Muscle of leg (tissue), 11 donors: ENCODE results near the gene MKRN2OS. TPM values are rescaled to one million over a fixed set of nuclear protein-coding genes. Genes with fewer than 3 reads are reported as not detected.

Source experiments
- DNase-seq: peaks from one replicate; pipeline ENCODE4 v3.0.0; 2013
- H3K27ac ChIP-seq: one replicate; pipeline ENCODE4 v1.5.1; 2013; ENCODE audit warnings: mild to moderate bottlenecking, low read length, control low read depth
- H3K27me3 ChIP-seq: one replicate; pipeline ENCODE4 v1.6.1; 2013; ENCODE audit warnings: low read length; ENCODE audit not compliant: control insufficient read depth, insufficient read depth
- H3K36me3 ChIP-seq: one replicate; pipeline ENCODE4 v1.6.1; 2013; ENCODE audit warnings: low read length; ENCODE audit not compliant: control insufficient read depth, insufficient read depth
- H3K4me1 ChIP-seq: one replicate; pipeline ENCODE4 v1.6.1; 2013; ENCODE audit warnings: low read length; ENCODE audit not compliant: control insufficient read depth, insufficient read depth
- H3K4me3 ChIP-seq: one replicate; pipeline ENCODE4 v1.5.1; 2013; ENCODE audit warnings: low read length, control low read depth
- H3K9me3 ChIP-seq: replicated peaks from 2 replicates; pipeline ENCODE4 v1.6.1; 2013; ENCODE audit warnings: low read depth, low read length; ENCODE audit not compliant: control insufficient read depth
- WGBS: methylation state at CpG from one replicate; pipeline ENCODE4 v1.1.5; 2013; ENCODE audit warnings: missing lambda C conversion rate; ENCODE audit not compliant: insufficient coverage; 5-methylcytosine and 5-hydroxymethylcytosine counted together
- polyA plus RNA-seq, 8 donors: library from polyadenylated mRNA; unstranded; fragments of 120-200 nt; gene quantifications; one replicate each; pipeline versions ENCODE4 v1.2.1 to v1.2.3, GENCODE V29; 2013; ENCODE audit warnings: inconsistent platforms in 1 of 8, low replicate concordance in 1 of 8; ENCODE audit not compliant: insufficient read length in 8 of 8, insufficient read depth in 1 of 8
- total RNA-seq: library from RNA; stranded (reverse); fragments of 120-200 nt; gene quantifications from one replicate; pipeline ENCODE4 v1.2.4, GENCODE V29; 2013

The MKRN2OS gene
- total and polyA plus RNA-seq, 9 donors = 0.12 to 1.1 (median 0.61) TPM; not detected in 1

GRCh38 chr3:12568747-12569146, 23.4 kb upstream of the MKRN2OS start:
- H3K27ac ChIP-seq = no peak overlapping the region
- H3K4me1 ChIP-seq = no peaks in the 10 kb centered on the region

GRCh38 chr3:12566976-12567375, 21.7 kb upstream of the MKRN2OS start:
- no peak for DNase-seq
- no peaks in the 10 kb centered on the region for H3K27me3 ChIP-seq

More at GRCh38 chr3:12568747-12569146, 23.4 kb upstream of the MKRN2OS start:
- no peak for DNase-seq
- Histone ChIP-seq H3K4me3 (no peak overlapping the region), H3K36me3 (peaks cover 33% of the 10 kb centered on the region), H3K9me3 (peaks cover 6% of the 10 kb centered on the region), H3K27me3 (no peaks in the 10 kb centered on the region)
- no CpG with 5 or more reads among the region's 3 CpGs for WGBS

GRCh38 chr3:12562451-12562850, 17.2 kb upstream of the MKRN2OS start:
- H3K4me1 ChIP-seq = peaks cover 13% of the 10 kb centered on the region
- DNase-seq = no peak
- no CpG with 5 or more reads among the region's 1 CpG for WGBS
- H3K27me3 ChIP-seq = no peaks in the 10 kb centered on the region
- H3K27ac ChIP-seq = no peak overlapping the region
- H3K9me3 ChIP-seq = peaks cover 6% of the 10 kb centered on the region
- no peaks in the 10 kb centered on the region for H3K36me3 ChIP-seq
- H3K4me3 ChIP-seq = no peak overlapping the region

More at GRCh38 chr3:12566976-12567375, 21.7 kb upstream of the MKRN2OS start:
- Histone ChIP-seq H3K4me1 (peaks cover 5% of the 10 kb centered on the region), H3K36me3 (peaks cover 18% of the 10 kb centered on the region), H3K9me3 (peaks cover 6% of the 10 kb centered on the region), H3K27ac (no peak overlapping the region), H3K4me3 (no peak overlapping the region)

GRCh38 chr3:12561397-12561796, 16.1 kb upstream of the MKRN2OS start:
- Histone ChIP-seq H3K27ac (no peak overlapping the region), H3K36me3 (no peaks in the 10 kb centered on the region), H3K4me1 (peaks cover 13% of the 10 kb centered on the region), H3K27me3 (no peaks in the 10 kb centered on the region), H3K4me3 (no peak overlapping the region), H3K9me3 (peaks cover 6% of the 10 kb centered on the region)
- DNase-seq = no peak
- WGBS = no CpG with 5 or more reads among the region's 2 CpGs

GRCh38 chr3:12560505-12561190, 15.3 kb upstream of the MKRN2OS start:
- 78% methylated on average over 1 of the region's 5 CpGs for whole genome bisulfite sequencing
- H3K27ac ChIP-seq = no peak overlapping the region
- no peaks in the 10 kb centered on the region for H3K36me3 ChIP-seq
- DNase-seq = no peak
- H3K4me1 ChIP-seq = peaks cover 17% of the 10 kb centered on the region
- no peaks in the 10 kb centered on the region for H3K27me3 ChIP-seq
- H3K4me3 ChIP-seq = no peak overlapping the region
- no peaks in the 10 kb centered on the region for H3K9me3 ChIP-seq

GRCh38 chr3:12559520-12559919, 14.2 kb upstream of the MKRN2OS start:
- no peak overlapping the region for H3K27ac ChIP-seq
- peaks cover 17% of the 10 kb centered on the region for H3K4me1 ChIP-seq
- 87% methylated on average over 3 of the region's 3 CpGs for WGBS

GRCh38 chr3:12558706-12559105, 13.4 kb upstream of the MKRN2OS start:
- Histone ChIP-seq H3K9me3 (no peaks in the 10 kb centered on the region), H3K4me3 (no peak overlapping the region), H3K4me1 (peaks cover 19% of the 10 kb centered on the region), H3K27ac (no peak overlapping the region), H3K36me3 (no peaks in the 10 kb centered on the region), H3K27me3 (peaks cover 7% of the 10 kb centered on the region)
- DNase-seq = no peak
- WGBS = 51% methylated on average over 4 of the region's 4 CpGs

More at GRCh38 chr3:12559520-12559919, 14.2 kb upstream of the MKRN2OS start:
- H3K36me3 ChIP-seq = no peaks in the 10 kb centered on the region
- no peak overlapping the region for H3K4me3 ChIP-seq
- DNase-seq = no peak
- no peaks in the 10 kb centered on the region for H3K27me3 ChIP-seq
- H3K9me3 ChIP-seq = no peaks in the 10 kb centered on the region

- H3K36me3 ChIP-seq = no peaks in the 10 kb centered on the region
- H3K4me1 ChIP-seq = peaks cover 15% of the 10 kb centered on the region
- no peaks in the 10 kb centered on the region for H3K9me3 ChIP-seq
- peaks cover 8% of the 10 kb centered on the region for H3K27me3 ChIP-seq
- under 1% methylated on average over 9 of the region's 18 CpGs for WGBS
- DNase-seq = no peak
- H3K4me3 ChIP-seq = peak overlapping the region; percentile 91
- H3K27ac ChIP-seq = peak overlapping the region; percentile 97
These were observed 12.3 kb upstream of the MKRN2OS start for GRCh38 chr3:12557473-12558100.

- peak; percentile 94 for DNase-seq
- no peaks in the 10 kb centered on the region for H3K36me3 ChIP-seq
- under 1% methylated on average over 75 of the region's 77 CpGs for WGBS
These were observed 11.6 kb upstream of the MKRN2OS start, which contains the start of gene MKRN2 for GRCh38 chr3:12556690-12557472. Gene MKRN2 (plus strand): TSS chr3:12557087. CDS start chr3:12557151, 64 bp downstream.

GRCh38 chr3:12556314-12556689, 11.0 kb upstream of the MKRN2OS start:
- WGBS = 0% methylated on average over 6 of the region's 8 CpGs
- no peak for DNase-seq
- Histone ChIP-seq H3K4me3 (peak overlapping the region; percentile 91), H3K9me3 (no peaks in the 10 kb centered on the region), H3K4me1 (peaks cover 15% of the 10 kb centered on the region), H3K36me3 (no peaks in the 10 kb centered on the region), H3K27ac (peak overlapping the region; percentile 92), H3K27me3 (peaks cover 8% of the 10 kb centered on the region)

More at GRCh38 chr3:12556690-12557472, 11.6 kb upstream of the MKRN2OS start, which contains the start of gene MKRN2:
- H3K9me3 ChIP-seq = no peaks in the 10 kb centered on the region
- H3K27ac ChIP-seq = peak within 1 kb of the TSS; percentile 97
- H3K27me3 ChIP-seq = peaks cover 8% of the 10 kb centered on the region
- H3K4me1 ChIP-seq = peaks cover 15% of the 10 kb centered on the region
- H3K4me3 ChIP-seq = peak within 1 kb of the TSS; percentile 91
